Testis (tissue), 2 donors: ENCODE measurements around the gene L3MBTL4.

Source experiments
- POLR2A ChIP-seq: fragments of 450-650 bp; IDR thresholded peaks from one replicate; pipeline ENCODE4 v1.6.1; 2017; ENCODE audit warnings: antibody characterized with exemption, mild to moderate bottlenecking, moderate library complexity
- TF ChIP-seq, protein P1 (sequence below), 3 experiments: fragments of 450-650 bp in 2 of 3; fragments of 200-600 bp in 1 of 3; sonication (generic) in 1 of 3; IDR thresholded peaks; one replicate each; pipeline ENCODE4 v1.5.1; 2016 to 2019; ENCODE audit warnings: antibody characterized with exemption in 3 of 3, mild to moderate bottlenecking in 2 of 3, moderate library complexity in 1 of 3

DNA sequence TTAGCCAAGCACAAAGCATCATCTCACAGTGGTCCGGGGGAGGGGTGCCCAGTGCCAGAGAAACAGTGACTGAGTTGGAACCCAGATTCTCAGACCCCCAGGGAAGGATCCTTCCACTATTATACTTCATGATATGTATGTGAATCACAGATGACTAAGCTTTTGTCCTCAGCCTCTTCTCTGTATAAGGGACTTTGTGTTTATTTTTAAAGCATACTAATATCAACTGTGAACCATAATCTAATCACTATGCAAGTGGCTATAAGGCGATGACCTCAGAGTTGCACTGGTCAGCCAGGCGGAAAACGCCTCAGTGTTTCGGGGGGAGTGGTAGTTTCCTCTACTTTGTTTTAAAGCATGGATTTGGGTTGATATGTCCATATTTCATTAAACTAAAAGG lies 359.0 kb downstream of the L3MBTL4 start:
- TF ChIP-seq, protein P1, sequence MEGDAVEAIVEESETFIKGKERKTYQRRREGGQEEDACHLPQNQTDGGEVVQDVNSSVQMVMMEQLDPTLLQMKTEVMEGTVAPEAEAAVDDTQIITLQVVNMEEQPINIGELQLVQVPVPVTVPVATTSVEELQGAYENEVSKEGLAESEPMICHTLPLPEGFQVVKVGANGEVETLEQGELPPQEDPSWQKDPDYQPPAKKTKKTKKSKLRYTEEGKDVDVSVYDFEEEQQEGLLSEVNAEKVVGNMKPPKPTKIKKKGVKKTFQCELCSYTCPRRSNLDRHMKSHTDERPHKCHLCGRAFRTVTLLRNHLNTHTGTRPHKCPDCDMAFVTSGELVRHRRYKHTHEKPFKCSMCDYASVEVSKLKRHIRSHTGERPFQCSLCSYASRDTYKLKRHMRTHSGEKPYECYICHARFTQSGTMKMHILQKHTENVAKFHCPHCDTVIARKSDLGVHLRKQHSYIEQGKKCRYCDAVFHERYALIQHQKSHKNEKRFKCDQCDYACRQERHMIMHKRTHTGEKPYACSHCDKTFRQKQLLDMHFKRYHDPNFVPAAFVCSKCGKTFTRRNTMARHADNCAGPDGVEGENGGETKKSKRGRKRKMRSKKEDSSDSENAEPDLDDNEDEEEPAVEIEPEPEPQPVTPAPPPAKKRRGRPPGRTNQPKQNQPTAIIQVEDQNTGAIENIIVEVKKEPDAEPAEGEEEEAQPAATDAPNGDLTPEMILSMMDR (IDR thresholded peaks at IDR 0.05): no peak
- TF ChIP-seq POLR2A: no peak
